ENCODE measurements around the gene CACNA1A. TPM values are rescaled to one million over a fixed set of nuclear protein-coding genes. Genes with fewer than 3 reads are reported as not detected.

Gene CACNA1A
- polyA plus RNA-seq, 3 donors, result 0.08 to 0.09 TPM; not detected in 1

DNA sequence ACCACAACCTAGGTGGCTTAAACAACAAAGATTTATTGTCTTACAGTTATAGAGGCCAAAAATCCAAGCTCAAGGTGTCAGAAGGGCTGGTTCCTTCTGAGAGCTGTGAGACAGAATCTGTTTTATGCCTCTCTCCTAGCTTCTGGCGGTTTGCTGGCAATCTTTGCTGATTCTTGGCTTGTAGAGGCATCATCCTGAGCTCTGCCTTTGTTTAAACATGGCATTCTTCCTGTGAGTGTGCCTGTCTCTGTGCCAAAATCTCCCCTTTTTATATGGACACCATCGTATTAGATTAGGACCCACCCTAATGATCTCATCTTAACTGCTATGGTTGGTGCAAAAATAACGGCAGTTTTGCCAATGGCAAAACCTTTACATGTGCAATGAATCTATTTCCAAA, 169.1 kb downstream of the CACNA1A start:
- no peak for DNase-seq
- Mint-ChIP-seq H3K36me3 (no peaks in the 10 kb centered on the region), H3K4me1 (no peaks in the 10 kb centered on the region), H3K4me3 (no peak overlapping the region), H3K27ac (no peak overlapping the region), H3K9me3 (peaks cover 5 to 36% (median 18%) of the 10 kb centered on the region in 7 donors), H3K27me3 (ENCODE audit: low read depth in 3 of 3) (peaks cover 3 to 5% (median 5%) of the 10 kb centered on the region in 3 donors)
- Histone ChIP-seq H4K20me1 (ENCODE audit: insufficient read depth, low read length) (no peaks in the 10 kb centered on the region), H3K9ac (ENCODE audit: insufficient read depth, low read length, poor library complexity, severe bottlenecking) (no peak overlapping the region), H2AFZ (ENCODE audit: insufficient read depth, low read depth, low read length, poor library complexity, severe bottlenecking) (no peak overlapping the region), H3K4me2 (replicated peaks; ENCODE audit: extremely low read depth, low read length, poor library complexity, severe bottlenecking) (no peak overlapping the region), H3K4me1 (ENCODE audit: control insufficient read depth in 1 of 2, insufficient read depth in 2 of 2, low read length in 2 of 2) (no peaks in the 10 kb centered on the region), H3K9me3 (replicated peaks in 1 of 2; ENCODE audit: control insufficient read depth in 1 of 2, insufficient read depth in 1 of 2, low read length in 2 of 2) (peaks cover 7 to 12% of the 10 kb centered on the region in 2 donors), H3K36me3 (replicated peaks in 1 of 2; ENCODE audit: control insufficient read depth in 1 of 2, insufficient read depth in 2 of 2, low read length in 2 of 2) (no peaks in the 10 kb centered on the region), H3K27me3 (ENCODE audit: control insufficient read depth in 2 of 2, insufficient read depth in 2 of 2, low read length in 2 of 2) (no peaks in the 10 kb centered on the region), H3K4me3 (replicated peaks in 1 of 3; ENCODE audit: low read depth in 2 of 3, low read length in 3 of 3) (no peak overlapping the region), H3K79me2 (ENCODE audit: insufficient read depth, low read length) (no peaks in the 10 kb centered on the region), H3K27ac (ENCODE audit: low read depth in 1 of 2, low read length in 2 of 2) (no peak overlapping the region)
- 100% methylated on average over 1 of the region's 3 CpGs for WGBS (ENCODE audit: insufficient coverage)
- TF ChIP-seq, protein P1, sequence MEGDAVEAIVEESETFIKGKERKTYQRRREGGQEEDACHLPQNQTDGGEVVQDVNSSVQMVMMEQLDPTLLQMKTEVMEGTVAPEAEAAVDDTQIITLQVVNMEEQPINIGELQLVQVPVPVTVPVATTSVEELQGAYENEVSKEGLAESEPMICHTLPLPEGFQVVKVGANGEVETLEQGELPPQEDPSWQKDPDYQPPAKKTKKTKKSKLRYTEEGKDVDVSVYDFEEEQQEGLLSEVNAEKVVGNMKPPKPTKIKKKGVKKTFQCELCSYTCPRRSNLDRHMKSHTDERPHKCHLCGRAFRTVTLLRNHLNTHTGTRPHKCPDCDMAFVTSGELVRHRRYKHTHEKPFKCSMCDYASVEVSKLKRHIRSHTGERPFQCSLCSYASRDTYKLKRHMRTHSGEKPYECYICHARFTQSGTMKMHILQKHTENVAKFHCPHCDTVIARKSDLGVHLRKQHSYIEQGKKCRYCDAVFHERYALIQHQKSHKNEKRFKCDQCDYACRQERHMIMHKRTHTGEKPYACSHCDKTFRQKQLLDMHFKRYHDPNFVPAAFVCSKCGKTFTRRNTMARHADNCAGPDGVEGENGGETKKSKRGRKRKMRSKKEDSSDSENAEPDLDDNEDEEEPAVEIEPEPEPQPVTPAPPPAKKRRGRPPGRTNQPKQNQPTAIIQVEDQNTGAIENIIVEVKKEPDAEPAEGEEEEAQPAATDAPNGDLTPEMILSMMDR (IDR thresholded peaks at IDR 0.05), result no peak
- intact Hi-C loops (cut with micrococcal nuclease), result no loop called here

DNA sequence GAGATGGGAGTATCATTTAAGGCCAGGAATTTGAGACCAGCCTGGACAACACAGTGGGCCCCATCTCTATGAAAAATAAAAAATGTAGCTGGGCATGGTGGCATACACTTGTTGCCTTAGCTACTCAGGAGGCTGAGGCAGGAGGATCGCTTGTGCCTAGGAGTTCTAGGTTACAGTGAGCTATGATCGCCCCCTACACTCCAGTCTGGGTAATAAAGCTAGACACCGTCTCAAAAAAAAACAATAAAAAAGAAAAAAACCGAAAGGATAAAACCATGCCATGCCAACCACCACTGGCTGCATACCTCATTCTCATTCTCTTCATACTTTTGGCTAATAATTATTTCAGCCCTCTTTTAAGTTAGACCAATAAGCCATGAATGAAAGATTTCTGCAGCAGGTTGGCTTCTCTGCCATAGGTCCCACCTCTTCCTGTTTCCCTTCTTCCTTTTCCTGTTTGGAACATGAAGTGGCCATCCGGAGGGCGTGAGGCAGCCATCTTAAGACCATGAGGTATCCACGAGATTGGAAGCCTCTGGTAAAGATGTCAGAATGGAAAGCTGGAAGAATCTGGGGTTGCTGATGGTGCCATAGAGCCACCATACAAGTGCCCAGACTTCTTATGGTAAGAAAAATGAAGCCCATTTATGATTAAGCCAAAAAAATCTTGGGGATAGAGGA, 171.3 kb downstream of the CACNA1A start:
- Histone ChIP-seq H3K27ac (ENCODE audit: low read depth in 1 of 2, low read length in 2 of 2) (no peak overlapping the region), H3K4me1 (ENCODE audit: control insufficient read depth in 1 of 2, insufficient read depth in 2 of 2, low read length in 2 of 2) (no peaks in the 10 kb centered on the region), H3K27me3 (ENCODE audit: control insufficient read depth in 2 of 2, insufficient read depth in 2 of 2, low read length in 2 of 2) (no peaks in the 10 kb centered on the region), H4K20me1 (ENCODE audit: insufficient read depth, low read length) (no peaks in the 10 kb centered on the region), H3K9me3 (replicated peaks in 1 of 2; ENCODE audit: control insufficient read depth in 1 of 2, insufficient read depth in 1 of 2, low read length in 2 of 2) (peaks cover 7 to 16% of the 10 kb centered on the region in 2 donors), H3K9ac (ENCODE audit: insufficient read depth, low read length, poor library complexity, severe bottlenecking) (no peak overlapping the region), H2AFZ (ENCODE audit: insufficient read depth, low read depth, low read length, poor library complexity, severe bottlenecking) (no peak overlapping the region), H3K36me3 (replicated peaks in 1 of 2; ENCODE audit: control insufficient read depth in 1 of 2, insufficient read depth in 2 of 2, low read length in 2 of 2) (no peaks in the 10 kb centered on the region), H3K4me2 (replicated peaks; ENCODE audit: extremely low read depth, low read length, poor library complexity, severe bottlenecking) (no peak overlapping the region), H3K79me2 (ENCODE audit: insufficient read depth, low read length) (no peaks in the 10 kb centered on the region), H3K4me3 (replicated peaks in 1 of 3; ENCODE audit: low read depth in 2 of 3, low read length in 3 of 3) (no peak overlapping the region)
- no peak for DNase-seq
- peaks cover 9 to 42% (median 25%) of the 10 kb centered on the region in 7 donors for H3K9me3 Mint-ChIP-seq
- TF ChIP-seq, protein P1 (IDR thresholded peaks at IDR 0.05), result no peak
- no peaks in the 10 kb centered on the region for H3K36me3 Mint-ChIP-seq
- H3K27me3 Mint-ChIP-seq (ENCODE audit: low read depth in 3 of 3), result peaks cover 0 to 5% (median 3%) of the 10 kb centered on the region in 3 donors
- no peak overlapping the region for H3K27ac Mint-ChIP-seq
- WGBS (ENCODE audit: insufficient coverage), result 100% methylated on average over 1 of the region's 7 CpGs
- H3K4me3 Mint-ChIP-seq, result no peak overlapping the region
- H3K4me1 Mint-ChIP-seq, result no peaks in the 10 kb centered on the region
- intact Hi-C loops (cut with micrococcal nuclease), result no loop called here

All from CD14-positive monocyte (primary cell).